PFSK-1 (cell line): ENCODE results near the gene CLMN.

Experiments used
- FOXP2 ChIP-seq: optimal IDR thresholded peaks from 2 replicates; pipeline ENCODE3; 2011; ENCODE audit warnings: borderline replicate concordance, control low read depth, inconsistent platforms; ENCODE audit not compliant: insufficient read depth; ENCODE audit errors: extremely low read length, extremely low read depth
- POLR2AphosphoS5 ChIP-seq: IDR thresholded peaks from 2 replicates; pipeline ENCODE4 v1.6.1; 2012; ENCODE audit warnings: low read depth, mild to moderate bottlenecking, control low read depth, low read length, moderate library complexity
- REST ChIP-seq, 2 experiments: IDR thresholded peaks; 2 replicates each; pipeline versions ENCODE4 v1.6.1 to v1.8.0; 2011 to 2012; ENCODE audit warnings: low read depth in 2 of 2, low read length in 2 of 2, control low read depth in 1 of 2, inconsistent platforms in 1 of 2, mild to moderate bottlenecking in 1 of 2, moderate library complexity in 1 of 2; ENCODE audit not compliant: insufficient read depth in 1 of 2
- SIN3A ChIP-seq: IDR thresholded peaks from 2 replicates; pipeline ENCODE4 v1.6.1; 2012; ENCODE audit warnings: mild to moderate bottlenecking, low read length, moderate library complexity, borderline replicate concordance; ENCODE audit not compliant: insufficient read depth
- TAF1 ChIP-seq: IDR thresholded peaks from 2 replicates; pipeline ENCODE4 v1.6.1; 2012; ENCODE audit warnings: low read length, control low read depth, borderline replicate concordance; ENCODE audit not compliant: insufficient read depth

GRCh38 chr14:95270203-95270602 lies 49.5 kb downstream of the CLMN start:
- no peak for TF ChIP-seq SIN3A
- no peak for TF ChIP-seq TAF1
- TF ChIP-seq POLR2AphosphoS5 = no peak
- TF ChIP-seq FOXP2 = no peak
- TF ChIP-seq REST (IDR thresholded peaks at IDR 0.05; ENCODE audit: insufficient read depth in 1 of 2, low read depth in 2 of 2, low read length in 2 of 2) = no peak
